DND-41 (cell line): ENCODE measurements around the gene RASGRP4.
A peak's percentile ranks its signal among the peaks of the same experiment; 100 is the strongest.
"Not testable (repeated sequence)": the region's sequence is repeated elsewhere in the genome, so short reads cannot be mapped to it uniquely, and the experiment has no call there.

Source experiments
- ATAC-seq: fragments of 200-7000 bp; cut with Tn5 transposase; 3 replicates; pipeline ENCODE4 v1.9.1; 2021; ENCODE audit warnings: low read depth; ENCODE audit not compliant: insufficient read depth
- DNase-seq: peaks from one replicate; pipeline ENCODE4 v3.0.0-alpha.2; 2020
- H2AFZ ChIP-seq: 2 replicates; pipeline ENCODE4 v1.6.0; 2012; ENCODE audit warnings: low read depth, low read length
- H3K27ac ChIP-seq: 2 replicates; pipeline ENCODE4 v1.5.1; 2012; ENCODE audit warnings: low read length, inconsistent platforms
- H3K27me3 ChIP-seq: fragments of 200-600 bp; sonication (generic); 2 replicates; pipeline ENCODE4 v1.6.0; 2012; ENCODE audit warnings: low read length, mild to moderate bottlenecking, inconsistent platforms; ENCODE audit not compliant: insufficient read depth, poor library complexity
- H3K36me3 ChIP-seq: 2 replicates; pipeline ENCODE4 v1.5.1; 2012; ENCODE audit warnings: low read length, inconsistent platforms; ENCODE audit not compliant: insufficient read depth
- H3K4me1 ChIP-seq: 2 replicates; pipeline ENCODE4 v1.5.1; 2012; ENCODE audit warnings: mild to moderate bottlenecking, low read length; ENCODE audit not compliant: insufficient read depth
- H3K4me2 ChIP-seq: 2 replicates; pipeline ENCODE4 v1.6.0; 2012; ENCODE audit warnings: mild to moderate bottlenecking, moderate library complexity, low read length, inconsistent platforms; ENCODE audit not compliant: insufficient read depth
- H3K4me3 ChIP-seq, 2 experiments: fragments of 200-600 bp in 1 of 2; shearing (Covaris generic) in 1 of 2; 2 replicates each; pipeline ENCODE4 v1.5.1; 2012 to 2016; ENCODE audit warnings: inconsistent platforms in 2 of 2, low read length in 2 of 2, mild to moderate bottlenecking in 2 of 2, low read depth in 1 of 2, moderate library complexity in 1 of 2
- H3K79me2 ChIP-seq: 2 replicates; pipeline ENCODE4 v1.6.0; 2012; ENCODE audit warnings: low read length, inconsistent platforms; ENCODE audit not compliant: insufficient read depth
- H3K9ac ChIP-seq: 2 replicates; pipeline ENCODE4 v1.6.0; 2012; ENCODE audit warnings: low read depth, mild to moderate bottlenecking, inconsistent platforms, low read length, moderate library complexity
- H3K9me3 ChIP-seq: 2 replicates; pipeline ENCODE4 v1.5.1; 2012; ENCODE audit warnings: low read length, moderate library complexity, mild to moderate bottlenecking, inconsistent platforms; ENCODE audit not compliant: insufficient read depth, severe bottlenecking
- H4K20me1 ChIP-seq: 2 replicates; pipeline ENCODE4 v1.6.0; 2012; ENCODE audit warnings: low read length; ENCODE audit not compliant: insufficient read depth
- EZH2 ChIP-seq: IDR thresholded peaks from 3 replicates; pipeline ENCODE4 v1.6.1; 2012; ENCODE audit warnings: borderline replicate concordance, low read depth, mild to moderate bottlenecking, moderate library complexity, low read length, inconsistent platforms; ENCODE audit not compliant: severe bottlenecking
- TF ChIP-seq, protein P1 (sequence below): IDR thresholded peaks from 2 replicates; pipeline ENCODE4 v1.5.1; 2012; ENCODE audit warnings: borderline replicate concordance, low read length, moderate library complexity, mild to moderate bottlenecking; ENCODE audit not compliant: poor library complexity, severe bottlenecking; ENCODE audit errors: extremely low read depth

RASGRP4 gene, protein sequence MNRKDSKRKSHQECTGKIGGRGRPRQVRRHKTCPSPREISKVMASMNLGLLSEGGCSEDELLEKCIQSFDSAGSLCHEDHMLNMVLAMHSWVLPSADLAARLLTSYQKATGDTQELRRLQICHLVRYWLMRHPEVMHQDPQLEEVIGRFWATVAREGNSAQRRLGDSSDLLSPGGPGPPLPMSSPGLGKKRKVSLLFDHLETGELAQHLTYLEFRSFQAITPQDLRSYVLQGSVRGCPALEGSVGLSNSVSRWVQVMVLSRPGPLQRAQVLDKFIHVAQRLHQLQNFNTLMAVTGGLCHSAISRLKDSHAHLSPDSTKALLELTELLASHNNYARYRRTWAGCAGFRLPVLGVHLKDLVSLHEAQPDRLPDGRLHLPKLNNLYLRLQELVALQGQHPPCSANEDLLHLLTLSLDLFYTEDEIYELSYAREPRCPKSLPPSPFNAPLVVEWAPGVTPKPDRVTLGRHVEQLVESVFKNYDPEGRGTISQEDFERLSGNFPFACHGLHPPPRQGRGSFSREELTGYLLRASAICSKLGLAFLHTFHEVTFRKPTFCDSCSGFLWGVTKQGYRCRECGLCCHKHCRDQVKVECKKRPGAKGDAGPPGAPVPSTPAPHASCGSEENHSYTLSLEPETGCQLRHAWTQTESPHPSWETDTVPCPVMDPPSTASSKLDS

DNA sequence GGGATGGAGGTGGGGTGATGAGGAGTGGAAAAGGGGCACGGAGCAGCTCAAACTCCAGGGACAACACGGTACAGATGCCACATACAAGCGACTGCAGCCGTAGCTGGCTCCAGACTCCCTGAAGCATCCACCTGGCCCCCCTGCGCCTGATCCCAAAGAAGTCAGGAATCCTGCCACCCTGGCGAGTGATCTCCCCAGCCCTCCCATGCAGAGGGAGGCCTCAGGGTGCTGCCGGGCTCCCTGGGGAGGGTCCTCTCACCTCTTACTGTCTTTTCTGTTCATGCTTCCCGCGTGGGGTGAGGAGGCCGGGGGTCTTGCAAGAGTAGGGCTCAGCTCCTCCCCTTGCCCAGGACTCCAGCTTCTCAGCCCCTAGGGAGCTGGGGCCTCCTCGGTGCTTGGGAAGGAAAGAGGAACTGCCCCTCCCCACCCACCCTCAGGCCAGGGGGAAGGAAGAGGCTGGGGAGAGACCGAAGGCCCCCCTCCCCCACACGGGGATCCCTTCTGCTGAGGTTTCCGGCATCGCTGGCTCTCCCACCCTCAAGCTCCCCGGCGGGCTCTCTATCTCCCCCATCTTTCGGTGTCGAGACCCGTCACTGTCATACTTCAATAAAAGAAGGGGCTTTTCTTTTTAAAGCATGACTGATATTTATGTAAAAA, at the start of gene RASGRP4:
Gene RASGRP4 (minus strand): TSS at position 410 of the 657 bp plus-strand sequence. CDS start 128 bp downstream, at position 282.
- H3K27ac ChIP-seq = no peak within 1 kb of the TSS
- H3K4me2 ChIP-seq = peak within 1 kb of the TSS; percentile 29
- DNase-seq = peak; percentile 72
- peak; percentile 90 for ATAC-seq
- TF ChIP-seq, protein P1, sequence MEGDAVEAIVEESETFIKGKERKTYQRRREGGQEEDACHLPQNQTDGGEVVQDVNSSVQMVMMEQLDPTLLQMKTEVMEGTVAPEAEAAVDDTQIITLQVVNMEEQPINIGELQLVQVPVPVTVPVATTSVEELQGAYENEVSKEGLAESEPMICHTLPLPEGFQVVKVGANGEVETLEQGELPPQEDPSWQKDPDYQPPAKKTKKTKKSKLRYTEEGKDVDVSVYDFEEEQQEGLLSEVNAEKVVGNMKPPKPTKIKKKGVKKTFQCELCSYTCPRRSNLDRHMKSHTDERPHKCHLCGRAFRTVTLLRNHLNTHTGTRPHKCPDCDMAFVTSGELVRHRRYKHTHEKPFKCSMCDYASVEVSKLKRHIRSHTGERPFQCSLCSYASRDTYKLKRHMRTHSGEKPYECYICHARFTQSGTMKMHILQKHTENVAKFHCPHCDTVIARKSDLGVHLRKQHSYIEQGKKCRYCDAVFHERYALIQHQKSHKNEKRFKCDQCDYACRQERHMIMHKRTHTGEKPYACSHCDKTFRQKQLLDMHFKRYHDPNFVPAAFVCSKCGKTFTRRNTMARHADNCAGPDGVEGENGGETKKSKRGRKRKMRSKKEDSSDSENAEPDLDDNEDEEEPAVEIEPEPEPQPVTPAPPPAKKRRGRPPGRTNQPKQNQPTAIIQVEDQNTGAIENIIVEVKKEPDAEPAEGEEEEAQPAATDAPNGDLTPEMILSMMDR = no peak
- TF ChIP-seq EZH2 = no peak
- no peaks in the 10 kb centered on the region for H3K27me3 ChIP-seq
- no peak within 1 kb of the TSS for H3K9ac ChIP-seq
- H2AFZ ChIP-seq = no peak within 1 kb of the TSS
- H3K4me3 ChIP-seq = no peak within 1 kb of the TSS
- no peaks in the 10 kb centered on the region for H3K9me3 ChIP-seq
- no peaks in the 10 kb centered on the region for H3K79me2 ChIP-seq
- peaks cover 7% of the 10 kb centered on the region for H3K4me1 ChIP-seq
- H3K36me3 ChIP-seq = no peaks in the 10 kb centered on the region
- H4K20me1 ChIP-seq = no peaks in the 10 kb centered on the region; the same call in 1 of the 2 replicates

DNA sequence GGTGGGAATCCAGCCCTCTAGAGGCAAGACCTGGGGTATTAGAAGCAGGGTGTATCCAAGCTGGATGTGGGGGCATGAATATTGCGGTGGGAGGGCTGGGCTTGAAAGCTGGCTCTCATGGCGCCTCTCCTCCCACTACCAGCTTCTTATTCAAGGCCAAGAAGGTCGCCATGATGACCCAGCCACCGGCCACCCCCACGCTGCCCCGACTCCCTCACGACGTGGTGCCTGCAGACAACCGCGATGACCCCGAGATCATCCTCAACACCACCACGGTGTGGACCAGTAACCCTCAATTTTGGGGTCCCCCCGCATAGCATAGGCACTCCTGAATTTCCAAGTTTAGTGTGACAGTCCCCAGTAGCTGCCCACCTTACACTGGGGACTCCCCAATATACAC, 49.2 kb upstream of the RASGRP4 start:
- Histone ChIP-seq H3K27ac (no peak overlapping the region), H3K27me3 (no peaks in the 10 kb centered on the region), H4K20me1 (no peaks in the 10 kb centered on the region), H3K79me2 (no peaks in the 10 kb centered on the region), H3K36me3 (no peaks in the 10 kb centered on the region), H3K4me2 (no peak overlapping the region), H3K9ac (no peak overlapping the region), H2AFZ (no peak overlapping the region), H3K4me1 (no peaks in the 10 kb centered on the region), H3K9me3 (no peaks in the 10 kb centered on the region), H3K4me3 (no peak overlapping the region)
- TF ChIP-seq, protein P1 = no peak
- TF ChIP-seq EZH2 = no peak
- DNase-seq (no peak), ATAC-seq (no peak)

DNA sequence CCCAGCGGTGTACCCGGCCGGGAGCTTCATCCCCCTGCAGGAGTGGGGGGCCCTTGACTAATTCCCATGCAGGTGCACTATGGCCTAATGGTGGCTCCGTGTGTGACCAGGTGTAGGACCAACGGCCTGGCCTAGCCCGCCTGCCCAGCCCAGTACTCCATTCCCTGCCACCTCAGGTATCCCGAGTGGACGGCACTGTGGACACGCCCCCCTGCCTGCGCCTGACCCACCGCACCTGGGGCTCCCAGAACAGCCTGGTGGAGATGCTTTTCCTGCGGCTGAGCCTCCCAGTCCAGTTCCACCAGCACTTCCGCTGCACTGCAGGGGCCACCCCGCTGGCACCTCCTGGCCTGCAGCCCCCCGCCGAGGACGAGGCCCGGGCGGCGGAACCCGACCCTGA, 47.2 kb upstream of the RASGRP4 start:
- TF ChIP-seq, protein P1 = no peak
- TF ChIP-seq EZH2 = no peak
- no peak for ATAC-seq
- no peak overlapping the region for H2AFZ ChIP-seq
- no peak overlapping the region for H3K27ac ChIP-seq
- H4K20me1 ChIP-seq = no peaks in the 10 kb centered on the region
- no peaks in the 10 kb centered on the region for H3K27me3 ChIP-seq
- no peak for DNase-seq
- H3K9ac ChIP-seq = no peak overlapping the region
- H3K36me3 ChIP-seq = no peaks in the 10 kb centered on the region
- H3K79me2 ChIP-seq = no peaks in the 10 kb centered on the region
- H3K4me1 ChIP-seq = no peaks in the 10 kb centered on the region
- no peak overlapping the region for H3K4me3 ChIP-seq
- no peaks in the 10 kb centered on the region for H3K9me3 ChIP-seq
- H3K4me2 ChIP-seq = no peak overlapping the region

DNA sequence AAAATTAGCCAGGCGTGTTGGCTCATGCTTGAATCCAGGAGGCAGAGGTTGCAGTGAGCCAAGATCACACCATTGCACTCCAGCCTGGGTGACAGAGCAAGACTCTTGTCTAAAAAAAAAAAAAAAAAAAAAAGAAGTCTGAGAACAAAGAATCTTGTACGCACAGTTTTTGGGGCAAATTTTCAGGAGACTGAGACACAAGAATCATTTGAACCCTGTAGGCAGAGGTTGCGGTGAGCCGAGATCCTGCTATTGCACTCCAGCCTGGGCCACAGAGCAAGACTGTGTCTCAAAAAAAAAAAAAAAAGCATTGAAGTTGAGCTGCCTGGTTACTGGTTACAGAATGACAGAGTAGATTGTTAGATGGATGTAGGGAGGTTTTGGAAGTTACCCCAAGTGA, 46.7 kb upstream of the RASGRP4 start:
- H2AFZ ChIP-seq, H3K9ac ChIP-seq, H4K20me1 ChIP-seq, H3K4me1 ChIP-seq, H3K36me3 ChIP-seq, H3K79me2 ChIP-seq, DNase-seq, H3K27ac ChIP-seq, ATAC-seq, H3K9me3 ChIP-seq, H3K4me2 ChIP-seq, H3K4me3 ChIP-seq, H3K27me3 ChIP-seq: not testable (repeated sequence)
